K562 (cell line): Measurements from ENCODE around the gene APOL2. TPM values are rescaled to one million over a fixed set of nuclear protein-coding genes. Genes with fewer than 3 reads are reported as not detected.

Experiments used
- ATAC-seq: fragments of 200-7000 bp; cut with Tn5 transposase; 3 replicates; pipeline ENCODE4 v1.9.1; 2020; ENCODE audit warnings: moderate library complexity
- BruUV-seq: library from RNA; stranded (reverse); fragments of 400-500 nt; replicated peaks from 2 replicates; lab custom pipeline; 2021; lab: Mats Ljungman, UMichigan
- CTCF ChIA-PET: fragments of 300-600 bp; formaldehyde crosslinking; extraction: SDS; loops from one replicate; lab custom pipeline; 2021; ENCODE audit warnings: low intra/inter-chr PET ratio; lab: Yijun Ruan, JAX
- POLR2A ChIA-PET: fragments of 300-600, 350-650 bp; sonication (Branson Sonifier 250); formaldehyde crosslinking; extraction: SDS; loops from one replicate; lab custom pipeline; 2021; ENCODE audit warnings: antibody characterized with exemption, inconsistent platforms; lab: Yijun Ruan, JAX
- DNase-seq, 4 experiments: peaks; one replicate each; pipeline versions ENCODE4 v3.0.0 to v3.0.0-alpha.2; 2011 to 2018; ENCODE audit warnings: low spot score in 3 of 4, mixed read lengths in 3 of 4; ENCODE audit errors: extremely low read depth in 1 of 4
- FAIRE-seq: peaks from 2 replicates; lab custom pipeline; 2011; peaks lifted over from hg19 to GRCh38; lab: Jason Lieb, UNC
- H2AFZ ChIP-seq: 2 replicates; pipeline ENCODE4 v1.6.0; 2011; ENCODE audit warnings: low read depth, low read length, control low read depth, inconsistent platforms
- H3K27ac ChIP-seq: fragments of 200-600 bp; 3 replicates; pipeline ENCODE4 v1.8.0; 2011; ENCODE audit warnings: low read depth, mild to moderate bottlenecking, control low read depth, inconsistent platforms, low read length, moderate library complexity, mixed read lengths; ENCODE audit errors: extremely low read depth
- H3K27me3 ChIP-seq, 2 experiments: fragments of 300-600 bp in 1 of 2; 2 replicates in 1 of 2; 3 replicates in 1 of 2; pipeline versions ENCODE4 v1.6.0 to v1.8.0; 2011; ENCODE audit warnings: inconsistent platforms in 2 of 2, low read length in 2 of 2, mild to moderate bottlenecking in 1 of 2, mixed read lengths in 1 of 2, moderate library complexity in 1 of 2; ENCODE audit not compliant: control insufficient read depth in 2 of 2, insufficient read depth in 2 of 2
- H3K36me3 ChIP-seq: fragments of 300-600 bp; 3 replicates; pipeline ENCODE4 v1.8.0; 2011; ENCODE audit warnings: mild to moderate bottlenecking, low read length, inconsistent platforms; ENCODE audit not compliant: control insufficient read depth, insufficient read depth
- H3K4me1 ChIP-seq, 2 experiments: fragments of 200-600 bp in 1 of 2; replicated peaks in 1 of 2; 2 replicates in 1 of 2; 3 replicates in 1 of 2; pipeline versions ENCODE4 v1.5.1 to v1.8.0; 2011; ENCODE audit warnings: inconsistent platforms in 2 of 2, low read length in 2 of 2, mild to moderate bottlenecking in 1 of 2, mixed read lengths in 1 of 2, moderate library complexity in 1 of 2; ENCODE audit not compliant: control insufficient read depth in 2 of 2, insufficient read depth in 2 of 2
- H3K4me2 ChIP-seq: 2 replicates; pipeline ENCODE4 v1.6.1; 2011; ENCODE audit warnings: low read length, control low read depth, inconsistent platforms, mixed read lengths; ENCODE audit not compliant: insufficient read depth
- H3K4me3 ChIP-seq: fragments of 200-600 bp; sonication (generic), shearing (Covaris generic); 2 replicates; pipeline ENCODE4 v1.5.1; 2016; ENCODE audit warnings: control low read depth, inconsistent platforms
- H3K79me2 ChIP-seq: fragments of 200-600 bp; 3 replicates; pipeline ENCODE4 v1.8.0; 2011; ENCODE audit warnings: low read length, inconsistent platforms; ENCODE audit not compliant: control insufficient read depth, insufficient read depth
- H3K9ac ChIP-seq, 2 experiments: 2 replicates each; pipeline versions ENCODE4 v1.6.0 to v1.6.1; 2011; ENCODE audit warnings: low read depth in 2 of 2, low read length in 2 of 2, control low read depth in 1 of 2, inconsistent platforms in 1 of 2, mild to moderate bottlenecking in 1 of 2, mixed read lengths in 1 of 2; ENCODE audit not compliant: insufficient read depth in 1 of 2
- H3K9me1 ChIP-seq: one replicate; pipeline ENCODE4 v1.6.0; 2011; ENCODE audit warnings: inconsistent platforms, mild to moderate bottlenecking, low read length, moderate library complexity; ENCODE audit not compliant: control insufficient read depth, insufficient read depth
- H3K9me3 ChIP-seq: replicated peaks from 2 replicates; pipeline ENCODE4 v1.5.1; 2011; ENCODE audit warnings: low read depth, low read length, inconsistent platforms; ENCODE audit not compliant: control insufficient read depth, insufficient read depth
- H4K20me1 ChIP-seq: replicated peaks from 2 replicates; pipeline ENCODE4 v1.6.1; 2011; ENCODE audit warnings: low read length, inconsistent platforms, mixed read lengths; ENCODE audit not compliant: control insufficient read depth, insufficient read depth
- CBFA2T3 ChIP-seq: fragments of 450-650 bp; IDR thresholded peaks from 2 replicates; pipeline ENCODE4 v1.6.1; 2017
- CXXC5 ChIP-seq: fragments of 250-450 bp; sonication (Bioruptor Pico); IDR thresholded peaks from 2 replicates; pipeline ENCODE4 v1.8.0; 2022; ENCODE audit warnings: inconsistent platforms, mild to moderate bottlenecking, moderate library complexity
- DACH1 ChIP-seq: fragments of 450-650 bp; IDR thresholded peaks from 2 replicates; pipeline ENCODE4 v1.6.1; 2018; ENCODE audit not compliant: partially characterized antibody
- KAT8 ChIP-seq: fragments of 450-650 bp; IDR thresholded peaks from 2 replicates; pipeline ENCODE4 v1.6.1; 2016; ENCODE audit warnings: low read depth, mild to moderate bottlenecking
- KDM1A ChIP-seq, 2 experiments: fragments of 450-650 bp; IDR thresholded peaks; 2 replicates each; pipeline ENCODE4 v1.6.1; 2016; ENCODE audit warnings: mild to moderate bottlenecking in 2 of 2
- L3MBTL2 ChIP-seq: fragments of 450-650 bp; IDR thresholded peaks from 2 replicates; pipeline ENCODE4 v1.6.1; 2016; ENCODE audit warnings: mild to moderate bottlenecking, moderate library complexity
- MGA ChIP-seq: fragments of 450-650 bp; IDR thresholded peaks from 2 replicates; pipeline ENCODE4 v1.6.1; 2016; ENCODE audit warnings: mild to moderate bottlenecking, moderate library complexity
- PCBP2 ChIP-seq: fragments of 200-400 bp; formaldehyde crosslinking; IDR thresholded peaks from 2 replicates; pipeline ENCODE4 v1.6.1; 2018; ENCODE audit warnings: low read length, low read depth, mild to moderate bottlenecking, moderate library complexity; ENCODE audit not compliant: poor library complexity, severe bottlenecking
- ZNF347 ChIP-seq: fragments of 450-650 bp; formaldehyde crosslinking; IDR thresholded peaks from 2 replicates; pipeline ENCODE4 v1.4.0; 2020; ENCODE audit warnings: low read depth, mild to moderate bottlenecking, moderate library complexity
- ZNF589 ChIP-seq: fragments of 200-800 bp; sonication (Bioruptor generic); IDR thresholded peaks from 2 replicates; pipeline ENCODE4 v1.6.1; 2016; ENCODE audit warnings: low read depth, missing genetic modification characterization, missing compliant biosample characterization
- ZNF764 ChIP-seq: fragments of 250-450 bp; sonication (Bioruptor Pico); IDR thresholded peaks from 2 replicates; pipeline ENCODE4 v1.4.0; 2020; ENCODE audit warnings: low read depth, mild to moderate bottlenecking, moderate library complexity
- WGBS: fragments of 100-300 bp; shearing (Covaris generic); methylation state at CpG from one replicate; pipeline ENCODE4 v1.1.6; 2016; ENCODE audit warnings: low coverage, mixed read lengths; ENCODE audit not compliant: insufficient coverage; ENCODE audit errors: missing lambda C conversion rate; 5-methylcytosine and 5-hydroxymethylcytosine counted together
- in situ Hi-C: fragments of 300-500 bp; cut with MboI; formaldehyde crosslinking; loops from 4 replicates; pipeline ENCODE4 v1.15.0; 2018; ENCODE audit warnings: inconsistent platforms, mixed read lengths
- intact Hi-C: fragments of 100-400 bp; cut with micrococcal nuclease; formaldehyde crosslinking; loops from 2 replicates; pipeline ENCODE4 v1.14.2; 2022
- polyA plus RNA-seq, 8 experiments: library from polyadenylated mRNA; depleted of rRNA in 4 of 8; stranded (reverse) in 5 of 8; unstranded in 3 of 8; fragments of >200 nt; fragmentation: Nextera tagmentation in 2 of 8; fragmentation: Illumina TruSeq in 1 of 8; extraction: Ambion mirVana in 2 of 8; extraction: Trizol in 1 of 8; gene quantifications; 2 replicates each; pipeline versions ENCODE4 v1.2.1 to v1.2.3, GENCODE V29; 2011 to 2014; ENCODE audit warnings: inconsistent platforms in 1 of 8, missing spikeins in 1 of 8
- total RNA-seq, 7 experiments: library from RNA; depleted of rRNA in 6 of 7; stranded (reverse); fragments of >200 nt in 6 of 7; fragmentation: Illumina TruSeq in 2 of 7; extraction: Trizol in 2 of 7; gene quantifications; 2 replicates each; pipeline versions ENCODE4 v1.2.1 to v1.2.3, GENCODE V29; 2011 to 2021; ENCODE audit warnings: low replicate concordance in 1 of 7

APOL2 gene
- total and polyA plus RNA-seq, 9 of the 15 experiments (the other 6 are each of a cell fraction or from before 2014, with no cell fraction given) = 2.7 to 10.6 (median 8.9) TPM

DNA sequence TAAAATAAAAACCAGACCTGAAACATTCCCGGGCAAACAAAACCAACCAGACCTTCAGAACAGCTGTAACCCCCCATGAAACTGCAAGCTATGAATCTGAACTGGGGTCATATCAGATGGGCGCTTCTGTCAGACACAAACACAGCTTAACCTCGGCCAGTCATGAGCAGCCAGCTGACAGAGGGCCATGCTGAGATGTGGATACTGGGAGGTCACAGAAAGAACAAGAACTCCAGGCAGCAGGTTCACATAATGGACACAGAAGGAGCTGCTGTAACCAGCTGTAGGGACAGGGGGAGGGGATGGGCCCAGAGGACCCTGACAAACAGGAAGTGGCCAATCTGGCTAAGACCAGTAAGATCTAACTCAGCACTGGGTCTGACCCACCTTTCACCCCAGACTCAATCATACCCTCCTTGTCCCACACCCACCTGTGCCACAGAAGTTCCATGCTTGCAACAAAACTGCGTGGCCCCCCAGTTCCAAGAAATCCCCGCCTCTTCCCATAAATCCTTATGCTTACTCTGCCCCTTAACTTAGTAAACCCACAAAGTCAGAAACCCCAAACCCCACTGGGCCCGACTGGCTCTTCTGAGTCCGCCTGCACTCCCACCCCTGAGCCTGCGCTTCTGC is 41.7 kb downstream of the APOL2 start:
- peaks cover 18% of the 10 kb centered on the region for H3K79me2 ChIP-seq
- peak overlapping the region; percentile 38 to 41; a peak in 2 of 4 replicates for H3K9ac ChIP-seq
- peak overlapping the region; percentile 32; the same call in 1 of the 2 replicates for H2AFZ ChIP-seq
- no peak overlapping the region for H3K4me3 ChIP-seq
- peak overlapping the region; percentile 63 for H3K4me2 ChIP-seq
- FAIRE-seq = peak; percentile 67
- peaks cover 38 to 39% of the 10 kb centered on the region in 2 experiments; a peak in 4 of 5 replicates for H3K4me1 ChIP-seq
- peak overlapping the region; percentile 69 for H3K27ac ChIP-seq
- H4K20me1 ChIP-seq = no peaks in the 10 kb centered on the region
- no peaks in the 10 kb centered on the region for H3K9me1 ChIP-seq
- H3K9me3 ChIP-seq = no peaks in the 10 kb centered on the region
- in situ Hi-C loops (no loop called here), intact Hi-C loops (loop anchor here (1.0 kb wide), 1 partner anchor 24 kb away; no protein-coding TSS in a partner anchor)
- no TSS peak for BruUV-seq
- CTCF ChIA-PET = no interaction called here
- peak; percentile 27 for ATAC-seq
- 10% methylated on average over 8 of the region's 8 CpGs for WGBS
- DNase-seq = peak in 3 of 4 experiments; percentile 18 to 52 (median 43)
- no peaks in the 10 kb centered on the region for H3K27me3 ChIP-seq
- peaks cover 23% of the 10 kb centered on the region; the same call in 1 of the 3 replicates for H3K36me3 ChIP-seq
- POLR2A ChIA-PET = interaction anchor here (0.6 kb wide), 2 partner anchors 25 to 182 kb away, joined by 3 to 4 read pairs; no protein-coding TSS in a partner anchor
- TF ChIP-seq CXXC5 (CRISPR knock-in tag) = peak; percentile 16; the same call in 1 of the 2 replicates
- no peak for TF ChIP-seq L3MBTL2
- TF ChIP-seq MGA = no peak
- no peak for TF ChIP-seq ZNF347 (CRISPR knock-in tag)
- peak; percentile 21; the same call in 1 of the 2 replicates for TF ChIP-seq CBFA2T3
- no peak for TF ChIP-seq ZNF764 (CRISPR knock-in tag)
- peak; percentile 43 for TF ChIP-seq DACH1
- TF ChIP-seq KDM1A (IDR thresholded peaks at IDR 0.05) = peak in 1 of 2 experiments; percentile 30; a peak in 1 of 4 replicates
- TF ChIP-seq PCBP2 = no peak
- no peak for TF ChIP-seq KAT8
- TF ChIP-seq ZNF589 = 0 out of 2 replicates have a peak, but pooled peaks have one; percentile 26
